Mucosa of descending colon (tissue), 3 donors: ENCODE measurements around the gene POLK. TPM values are rescaled to one million over a fixed set of nuclear protein-coding genes. Genes with fewer than 3 reads are reported as not detected.

Experiments
- ATAC-seq: fragments of 200-7000 bp; cut with Tn5 transposase; one replicate; pipeline ENCODE4 v1.9.1; 2020; ENCODE audit warnings: mild to moderate bottlenecking, moderate library complexity
- DNase-seq, 3 donors: peaks; one replicate each; pipeline ENCODE4 v3.0.0-alpha.2; 2020
- H3K36me3 ChIP-seq: fragments of 200-600 bp; one replicate; pipeline ENCODE4 v1.8.0; 2021; ENCODE audit warnings: low read depth, mild to moderate bottlenecking
- H3K4me1 ChIP-seq: fragments of 200-600 bp; one replicate; pipeline ENCODE4 v1.8.0; 2021; ENCODE audit warnings: low read depth, mild to moderate bottlenecking
- H3K4me3 ChIP-seq: fragments of 200-600 bp; one replicate; pipeline ENCODE4 v1.8.0; 2021; ENCODE audit warnings: mild to moderate bottlenecking
- H3K9me3 ChIP-seq: fragments of 200-600 bp; one replicate; pipeline ENCODE4 v1.8.0; 2021; ENCODE audit warnings: mild to moderate bottlenecking
- CTCF ChIP-seq: fragments of 200-600 bp; IDR thresholded peaks from one replicate; pipeline ENCODE4 v1.8.0; 2022; ENCODE audit warnings: antibody characterized with exemption, mild to moderate bottlenecking
- intact Hi-C, 2 donors: fragments of 100-400 bp; cut with DNase I in 1 of 2; cut with micrococcal nuclease in 1 of 2; formaldehyde crosslinking; loops; one replicate each; pipeline versions ENCODE4 v1.11.0 to v1.11.1; 2022; cut with DNase I, micrococcal nuclease
- total RNA-seq, 3 donors: library from RNA; stranded (reverse); fragmentation: NEBNext Ultra II Directional in 2 of 3; extraction: Animal tissue kit (Norgen Biotek cat#: 25700) in 2 of 3; gene quantifications; one replicate each; pipeline versions ENCODE4 v1.2.1 to v1.2.4, GENCODE V29; 2021 to 2023
- donor health status: DM: no; HTN: no; CAD: no; lungs with moderate emphysema.
- donor health status: DM: no; HTN: no; CAD: no.
- donor health status: DM: no; HTN: yes; CAD: no.

Gene POLK
- total RNA-seq, 3 donors from 2014 or later, result 15.3 to 32.5 (median 17.6) TPM

DNA sequence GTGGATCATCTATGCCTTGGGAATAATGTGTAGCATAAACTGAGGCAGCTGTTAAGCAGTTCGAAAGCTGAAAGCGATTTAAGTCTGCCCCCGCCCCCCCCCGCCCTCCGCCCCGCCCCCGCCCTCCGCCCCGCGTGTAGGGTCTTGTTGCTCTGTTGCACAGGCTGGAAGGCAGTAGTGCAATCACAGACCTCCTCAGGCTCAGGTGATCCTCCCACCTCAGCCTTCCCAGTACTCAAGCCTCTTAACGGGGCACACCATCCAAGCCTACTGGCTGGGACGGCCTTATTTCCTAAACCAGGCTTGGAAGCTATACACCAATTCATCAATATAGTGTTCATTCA is 100.5 kb downstream of the POLK start:
- ATAC-seq (peak; percentile 18), DNase-seq (no peak)
- Histone ChIP-seq H3K4me3 (no peak overlapping the region), H3K9me3 (no peaks in the 10 kb centered on the region), H3K4me1 (peaks cover 20% of the 10 kb centered on the region), H3K36me3 (no peaks in the 10 kb centered on the region)
- intact Hi-C loops, result no loop called here
- TF ChIP-seq CTCF, result no peak

- TF ChIP-seq CTCF, result no peak
- DNase-seq (no peak), ATAC-seq (no peak)
- intact Hi-C loops, result no loop called here
- no peaks in the 10 kb centered on the region for H3K9me3 ChIP-seq
- no peak overlapping the region for H3K4me3 ChIP-seq
- H3K36me3 ChIP-seq, result no peaks in the 10 kb centered on the region
- peaks cover 26% of the 10 kb centered on the region for H3K4me1 ChIP-seq
Measured at GRCh38 chr5:75612901-75613300, 101.2 kb downstream of the POLK start.

- peaks cover 29% of the 10 kb centered on the region for H3K4me1 ChIP-seq
- intact Hi-C loops, result no loop called here
Measured at GRCh38 chr5:75614176-75614575, 102.5 kb downstream of the POLK start.

GRCh38 chr5:75616371-75616881 is 104.7 kb downstream of the POLK start:
- DNase-seq (no peak), ATAC-seq (no peak)
- intact Hi-C loops, result no loop called here
- H3K36me3 ChIP-seq, result no peaks in the 10 kb centered on the region
- H3K4me1 ChIP-seq, result peaks cover 38% of the 10 kb centered on the region
- no peak for TF ChIP-seq CTCF
- no peak overlapping the region for H3K4me3 ChIP-seq
- H3K9me3 ChIP-seq, result no peaks in the 10 kb centered on the region

More at GRCh38 chr5:75614176-75614575, 102.5 kb downstream of the POLK start:
- ATAC-seq (no peak), DNase-seq (no peak)
- no peaks in the 10 kb centered on the region for H3K9me3 ChIP-seq
- no peak for TF ChIP-seq CTCF
- no peaks in the 10 kb centered on the region for H3K36me3 ChIP-seq
- no peak overlapping the region for H3K4me3 ChIP-seq

DNA sequence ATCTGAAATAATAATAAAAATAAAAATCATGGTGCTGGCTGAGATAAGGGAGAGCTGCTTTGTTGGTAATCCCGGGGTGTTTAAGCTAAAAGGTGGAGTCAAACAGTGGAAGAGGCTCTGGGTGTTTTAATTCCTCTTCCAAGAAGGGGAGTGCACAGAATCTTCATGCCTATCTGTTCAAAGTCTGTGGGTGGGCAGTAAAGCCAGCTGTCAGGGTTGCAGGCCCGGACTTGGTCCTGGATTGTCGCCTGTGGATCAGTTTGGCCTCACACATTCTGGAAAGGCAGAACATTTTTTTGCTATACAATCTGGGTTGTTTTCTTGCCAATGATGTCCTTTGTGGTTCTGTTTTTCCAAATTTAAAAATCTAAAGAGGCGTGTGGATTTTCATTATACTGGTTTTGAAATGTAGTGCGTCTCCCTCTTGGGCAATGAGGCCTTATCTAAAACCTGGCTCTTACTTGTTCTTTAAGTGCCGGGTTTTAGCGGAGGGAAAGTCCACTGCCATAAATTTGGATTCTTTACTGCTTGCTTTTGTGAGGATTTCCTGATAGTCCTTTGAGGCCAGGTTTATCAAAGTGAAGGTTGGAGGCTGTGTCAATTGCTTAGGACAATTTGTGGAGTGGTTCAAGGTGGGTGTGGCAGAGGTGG is 105.4 kb downstream of the POLK start:
- DNase-seq (peak in 2 of 3 donors; percentile 33 to 66), ATAC-seq (peak; percentile 91)
- Histone ChIP-seq H3K4me1 (peaks cover 34% of the 10 kb centered on the region), H3K36me3 (no peaks in the 10 kb centered on the region), H3K4me3 (no peak overlapping the region), H3K9me3 (no peaks in the 10 kb centered on the region)
- intact Hi-C loops, result no loop called here
- TF ChIP-seq CTCF, result no peak
